KMS-11 (cell line): ENCODE measurements around the gene INPP4A.
A peak's percentile ranks its signal among the peaks of the same experiment; 100 is the strongest.

Source experiments
- H2AFZ ChIP-seq: fragments of 200-600 bp; sonication (generic); 2 replicates; pipeline ENCODE4 v1.6.1; 2016; ENCODE audit warnings: antibody characterized with exemption, mixed run types, low read depth
- H3K27ac ChIP-seq: fragments of 200-600 bp; sonication (generic); 2 replicates; pipeline ENCODE4 v1.6.1; 2016; ENCODE audit warnings: mild to moderate bottlenecking, mixed run types
- H3K27me3 ChIP-seq: fragments of 200-600 bp; sonication (generic); 2 replicates; pipeline ENCODE4 v1.6.1; 2017; ENCODE audit warnings: mild to moderate bottlenecking, low read depth, mixed run types, moderate library complexity; ENCODE audit not compliant: insufficient read depth
- H3K36me3 ChIP-seq: fragments of 200-600 bp; sonication (generic); 2 replicates; pipeline ENCODE4 v1.6.1; 2017; ENCODE audit warnings: mild to moderate bottlenecking, mixed run types; ENCODE audit not compliant: insufficient read depth
- H3K4me1 ChIP-seq: fragments of 200-600 bp; sonication (generic); 2 replicates; pipeline ENCODE4 v1.6.1; 2016; ENCODE audit warnings: mild to moderate bottlenecking, low read depth, mixed run types; ENCODE audit not compliant: poor library complexity, severe bottlenecking
- H3K4me2 ChIP-seq: fragments of 200-600 bp; sonication (generic); 2 replicates; pipeline ENCODE4 v1.7.0; 2016; ENCODE audit warnings: mild to moderate bottlenecking, mixed run types
- H3K4me3 ChIP-seq: fragments of 200-600 bp; sonication (generic); IDR thresholded peaks from 2 replicates; pipeline ENCODE4 v1.6.1; 2017; ENCODE audit warnings: low read depth, low read length, mixed read lengths; ENCODE audit not compliant: insufficient read depth
- H3K79me2 ChIP-seq: fragments of 200-600 bp; sonication (generic); 2 replicates; pipeline ENCODE4 v1.6.1; 2016; ENCODE audit warnings: low read depth, mixed run types; ENCODE audit not compliant: insufficient read depth
- H3K9ac ChIP-seq: fragments of 200-600 bp; sonication (generic); 2 replicates; pipeline ENCODE4 v1.6.1; 2016; ENCODE audit warnings: mild to moderate bottlenecking, mixed run types
- H4K20me1 ChIP-seq: fragments of 200-600 bp; sonication (generic); 2 replicates; pipeline ENCODE4 v1.6.1; 2016; ENCODE audit warnings: mild to moderate bottlenecking, mixed run types; ENCODE audit not compliant: insufficient read depth
- CTCF ChIP-seq: fragments of 200-600 bp; sonication (generic); conservative IDR thresholded peaks from 2 replicates; pipeline ENCODE4 v1.6.1; 2017; ENCODE audit warnings: low read depth, mild to moderate bottlenecking, antibody characterized with exemption, low read length, moderate library complexity, mixed read lengths

The INPP4A gene

GRCh38 chr2:98514096-98514639, 69.5 kb downstream of the INPP4A start:
- H2AFZ ChIP-seq: no peak overlapping the region
- no peaks in the 10 kb centered on the region for H3K27me3 ChIP-seq
- peaks cover 44% of the 10 kb centered on the region; the same call in 1 of the 2 replicates for H3K79me2 ChIP-seq
- peak overlapping the region; percentile 53 for H3K4me2 ChIP-seq
- H3K27ac ChIP-seq: peak overlapping the region; percentile 86
- no peak for TF ChIP-seq CTCF
- H3K4me3 ChIP-seq: no peak overlapping the region
- peaks cover 52% of the 10 kb centered on the region for H3K4me1 ChIP-seq
- no peaks in the 10 kb centered on the region for H4K20me1 ChIP-seq
- H3K9ac ChIP-seq: no peak overlapping the region; the same call in 1 of the 2 replicates
- no peaks in the 10 kb centered on the region for H3K36me3 ChIP-seq

DNA sequence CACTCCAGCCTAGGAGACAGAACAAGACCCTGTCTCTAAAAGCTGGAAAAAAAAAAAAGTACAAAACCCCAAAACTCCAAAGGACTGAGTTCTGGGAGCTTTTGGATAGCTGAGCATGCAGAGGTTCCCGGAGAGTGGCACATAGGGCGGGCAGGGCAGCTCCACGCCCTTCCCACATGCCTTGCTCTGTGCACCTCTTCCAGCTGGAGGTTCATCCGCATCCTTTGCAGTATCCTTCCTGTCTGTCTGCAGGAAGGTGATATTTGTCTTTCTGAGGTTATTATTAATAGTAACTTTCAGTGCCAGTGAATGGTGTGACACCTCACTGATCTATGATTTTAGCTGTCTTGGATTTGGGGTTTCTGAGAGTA, 70.2 kb downstream of the INPP4A start:
- H3K4me2 ChIP-seq: peak overlapping the region; percentile 53
- peaks cover 52% of the 10 kb centered on the region for H3K4me1 ChIP-seq
- no peaks in the 10 kb centered on the region for H4K20me1 ChIP-seq
- peak overlapping the region; percentile 57; the same call in 1 of the 2 replicates for H3K9ac ChIP-seq
- H3K4me3 ChIP-seq: no peak overlapping the region
- H3K27ac ChIP-seq: peak overlapping the region; percentile 86
- H3K79me2 ChIP-seq: peaks cover 44% of the 10 kb centered on the region; the same call in 1 of the 2 replicates
- H3K27me3 ChIP-seq: no peaks in the 10 kb centered on the region
- no peak overlapping the region for H2AFZ ChIP-seq
- no peaks in the 10 kb centered on the region for H3K36me3 ChIP-seq
- TF ChIP-seq CTCF: no peak

DNA sequence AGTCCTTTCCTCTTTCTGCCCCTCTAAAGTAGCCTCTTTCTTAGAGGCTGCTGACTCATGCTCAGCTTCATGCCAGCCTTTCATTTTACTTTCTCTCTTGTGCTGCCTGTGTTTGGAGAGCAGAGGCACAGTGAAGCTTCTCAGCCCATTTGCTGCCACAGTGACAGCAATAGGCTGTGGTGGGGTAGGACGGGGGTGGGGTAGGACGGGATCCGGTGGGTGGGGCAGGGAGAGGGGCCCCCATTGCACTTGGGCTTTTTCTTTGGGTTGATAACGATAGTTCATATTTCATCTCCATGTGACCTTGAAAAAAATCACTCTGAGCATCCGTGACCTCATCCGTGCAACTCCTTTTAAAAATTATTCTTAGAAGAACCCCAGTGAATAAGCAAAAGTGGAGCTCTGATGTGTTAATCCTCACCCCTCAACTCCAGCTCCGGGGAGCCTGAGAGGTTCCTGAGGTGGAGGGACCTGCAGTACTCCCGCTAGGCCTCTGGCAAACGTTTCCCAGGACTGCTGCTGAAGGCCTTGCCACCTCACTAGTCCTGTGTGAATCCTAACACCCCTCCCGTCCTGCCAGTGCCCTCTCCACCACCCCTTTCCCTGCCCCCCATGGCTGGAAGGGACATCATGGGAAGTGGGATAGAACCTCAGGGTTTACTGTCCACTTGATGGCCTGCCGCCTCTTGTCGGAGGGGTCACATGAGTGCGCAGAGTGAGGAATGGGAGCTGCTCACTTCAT, 70.8 kb downstream of the INPP4A start:
- Histone ChIP-seq H3K4me2 (peak overlapping the region; percentile 53), H3K9ac (peak overlapping the region; percentile 57; the same call in 1 of the 2 replicates), H4K20me1 (no peaks in the 10 kb centered on the region)

DNA sequence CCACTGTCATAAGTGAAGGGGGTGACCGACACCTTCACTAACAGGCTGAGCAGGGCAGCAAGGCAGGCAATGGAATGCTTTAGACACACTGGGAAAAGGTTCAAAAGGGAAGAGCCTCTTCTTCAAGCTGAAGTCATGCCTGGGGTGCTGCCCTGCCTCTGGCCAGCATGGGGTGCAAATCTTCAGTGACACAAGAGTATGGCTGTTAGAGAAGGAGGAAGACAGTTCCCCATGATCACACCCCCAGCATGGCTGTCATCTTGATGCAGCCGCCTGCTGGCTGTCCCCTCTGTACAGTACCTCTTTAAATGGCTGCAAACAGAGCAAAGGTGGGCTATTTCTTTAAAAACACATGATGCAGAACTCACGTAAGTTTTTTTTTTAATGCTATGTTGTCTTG, 71.9 kb downstream of the INPP4A start:
- Histone ChIP-seq H3K79me2 (peaks cover 44% of the 10 kb centered on the region; the same call in 1 of the 2 replicates), H3K4me2 (no peak overlapping the region), H3K27ac (no peak overlapping the region), H3K36me3 (no peaks in the 10 kb centered on the region; the same call in 1 of the 2 replicates), H3K9ac (no peak overlapping the region), H4K20me1 (no peaks in the 10 kb centered on the region), H2AFZ (no peak overlapping the region), H3K27me3 (no peaks in the 10 kb centered on the region), H3K4me3 (no peak overlapping the region), H3K4me1 (peaks cover 52% of the 10 kb centered on the region)
- TF ChIP-seq CTCF: no peak

More for the DNA sequence above, 70.8 kb downstream of the INPP4A start:
- H3K4me1 ChIP-seq: peaks cover 52% of the 10 kb centered on the region
- peaks cover 44% of the 10 kb centered on the region; the same call in 1 of the 2 replicates for H3K79me2 ChIP-seq
- no peaks in the 10 kb centered on the region for H3K27me3 ChIP-seq
- H3K4me3 ChIP-seq: no peak overlapping the region
- H3K27ac ChIP-seq: peak overlapping the region; percentile 86
- no peak overlapping the region for H2AFZ ChIP-seq
- TF ChIP-seq CTCF: no peak
- H3K36me3 ChIP-seq: no peaks in the 10 kb centered on the region
